Thoracic aorta (tissue), 2 donors: ENCODE measurements around the gene PXDN. TPM values are rescaled to one million over a fixed set of nuclear protein-coding genes. Genes with fewer than 3 reads are reported as not detected.
"Not testable (repeated sequence)": the region's sequence is repeated elsewhere in the genome, so short reads cannot be mapped to it uniquely, and the experiment has no call there.

Experiments
- ATAC-seq: fragments of 150-250 bp; one replicate; pipeline ENCODE4 v1.8.0; 2017; ENCODE audit warnings: low read depth; ENCODE audit not compliant: insufficient number of reproducible peaks, low FRiP score
- DNase-seq: peaks from one replicate; pipeline ENCODE4 v3.0.0-alpha.2; 2020; ENCODE audit warnings: low spot score
- H3K27ac ChIP-seq, 2 donors: fragments of 200-600 bp; sonication (generic); 1 replicate in 1 of 2; 2 replicates in 1 of 2; pipeline ENCODE4 v1.5.1; 2016; ENCODE audit warnings: mild to moderate bottlenecking in 2 of 2, moderate library complexity in 2 of 2
- H3K27me3 ChIP-seq: fragments of 200-600 bp; sonication (generic); replicated peaks from 2 replicates; pipeline ENCODE4 v1.6.0; 2016; ENCODE audit warnings: mild to moderate bottlenecking; ENCODE audit not compliant: insufficient read depth
- H3K36me3 ChIP-seq: fragments of 200-600 bp; sonication (generic); one replicate; pipeline ENCODE4 v1.5.1; 2016
- H3K4me1 ChIP-seq, 2 donors: fragments of 200-600 bp; sonication (generic); 1 replicate in 1 of 2; 2 replicates in 1 of 2; pipeline versions ENCODE4 v1.5.1 to v1.6.0; 2016; ENCODE audit warnings: low read depth in 2 of 2, mild to moderate bottlenecking in 1 of 2; ENCODE audit not compliant: control insufficient read depth in 1 of 2
- H3K4me3 ChIP-seq: fragments of 200-600 bp; sonication (generic); 2 replicates; pipeline ENCODE4 v1.5.1; 2016; ENCODE audit warnings: mild to moderate bottlenecking
- H3K9me3 ChIP-seq: fragments of 200-600 bp; sonication (generic); 2 replicates; pipeline ENCODE4 v1.5.1; 2016
- CTCF ChIP-seq: fragments of 200-600 bp; sonication (generic); IDR thresholded peaks from one replicate; pipeline ENCODE4 v1.5.1; 2019; ENCODE audit warnings: antibody characterized with exemption
- total RNA-seq, 2 donors: library from RNA; depleted of rRNA; stranded (reverse); fragments of >200 nt; gene quantifications; one replicate each; pipeline versions ENCODE4 v1.1.0 to v1.2.3, GENCODE V29; 2016

Gene PXDN
- total RNA-seq, 2 donors from 2014 or later = 97.5 to 114 TPM

GRCh38 chr2:1759611-1759930 lies 15.3 kb upstream of the PXDN start:
- Histone ChIP-seq H3K4me1 (no peaks in the 10 kb centered on the region), H3K27ac (no peak overlapping the region), H3K36me3 (no peaks in the 10 kb centered on the region), H3K27me3 (no peaks in the 10 kb centered on the region), H3K9me3 (no peaks in the 10 kb centered on the region), H3K4me3 (no peak overlapping the region)
- no peak for TF ChIP-seq CTCF
- ATAC-seq (no peak), DNase-seq (no peak)

GRCh38 chr2:1758774-1759610 lies 14.7 kb upstream of the PXDN start:
- ATAC-seq = no peak
- H3K27ac ChIP-seq = no peak overlapping the region
- H3K4me3 ChIP-seq = no peak overlapping the region
- H3K9me3 ChIP-seq = no peaks in the 10 kb centered on the region
- DNase-seq = no peak
- H3K4me1 ChIP-seq = no peaks in the 10 kb centered on the region
- no peak for TF ChIP-seq CTCF
- no peaks in the 10 kb centered on the region for H3K27me3 ChIP-seq
- H3K36me3 ChIP-seq = no peaks in the 10 kb centered on the region

GRCh38 chr2:1758171-1758570 lies 13.9 kb upstream of the PXDN start:
- H3K9me3 ChIP-seq = no peaks in the 10 kb centered on the region
- no peak overlapping the region for H3K27ac ChIP-seq
- no peaks in the 10 kb centered on the region for H3K4me1 ChIP-seq
- H3K4me3 ChIP-seq = no peak overlapping the region
- ATAC-seq = no peak
- no peaks in the 10 kb centered on the region for H3K27me3 ChIP-seq
- DNase-seq = no peak
- no peak for TF ChIP-seq CTCF
- H3K36me3 ChIP-seq = no peaks in the 10 kb centered on the region

- ATAC-seq = no peak
- H3K36me3 ChIP-seq = no peaks in the 10 kb centered on the region
- H3K4me1 ChIP-seq = no peaks in the 10 kb centered on the region
- DNase-seq = no peak
- H3K27ac ChIP-seq = no peak overlapping the region
- H3K4me3 ChIP-seq = no peak overlapping the region
- no peaks in the 10 kb centered on the region for H3K27me3 ChIP-seq
- no peaks in the 10 kb centered on the region for H3K9me3 ChIP-seq
- no peak for TF ChIP-seq CTCF
These were observed 13.3 kb upstream of the PXDN start for GRCh38 chr2:1757567-1757966.

GRCh38 chr2:1757146-1757545 lies 12.8 kb upstream of the PXDN start:
- not testable (repeated sequence) for H3K27me3 ChIP-seq, H3K27ac ChIP-seq, DNase-seq, H3K36me3 ChIP-seq, H3K4me3 ChIP-seq, H3K9me3 ChIP-seq, H3K4me1 ChIP-seq, ATAC-seq

GRCh38 chr2:1756456-1756855 lies 12.1 kb upstream of the PXDN start:
- no peak for TF ChIP-seq CTCF
- Histone ChIP-seq H3K4me3 (no peak overlapping the region), H3K9me3 (no peaks in the 10 kb centered on the region), H3K36me3 (no peaks in the 10 kb centered on the region), H3K27ac (no peak overlapping the region), H3K4me1 (peaks cover 0 to under 1% of the 10 kb centered on the region in 2 donors), H3K27me3 (no peaks in the 10 kb centered on the region)
- DNase-seq (no peak), ATAC-seq (no peak)
